ENCODE results near the gene GBX2.

GBX2 gene

GRCh38 chr2:236208019-236208926, 40.1 kb upstream of the GBX2 start:
- WGBS: 86% methylated on average over 27 of the region's 28 CpGs
- Histone ChIP-seq H3K4me1 (ENCODE audit: insufficient read depth, low read length) (no peaks in the 10 kb centered on the region), H3K27me3 (ENCODE audit: insufficient read depth, low read length) (no peaks in the 10 kb centered on the region), H3K9me3 (ENCODE audit: insufficient read depth, low read depth, low read length) (no peaks in the 10 kb centered on the region), H3K36me3 (ENCODE audit: insufficient read depth, low read length) (no peaks in the 10 kb centered on the region), H3K9ac (ENCODE audit: low read depth, low read length) (no peak overlapping the region), H3K4me3 (ENCODE audit: low read length) (no peak overlapping the region), H3K27ac (ENCODE audit: low read depth, low read length) (no peak overlapping the region)

- H3K4me1 ChIP-seq (ENCODE audit: insufficient read depth, low read length): no peaks in the 10 kb centered on the region
- no peaks in the 10 kb centered on the region for H3K9me3 ChIP-seq (ENCODE audit: insufficient read depth, low read depth, low read length)
- no peaks in the 10 kb centered on the region for H3K27me3 ChIP-seq (ENCODE audit: insufficient read depth, low read length)
- no peak overlapping the region for H3K27ac ChIP-seq (ENCODE audit: low read depth, low read length)
- WGBS: 91% methylated on average over 11 of the region's 11 CpGs
- no peak overlapping the region for H3K4me3 ChIP-seq (ENCODE audit: low read length)
- no peak overlapping the region for H3K9ac ChIP-seq (ENCODE audit: low read depth, low read length)
- no peaks in the 10 kb centered on the region for H3K36me3 ChIP-seq (ENCODE audit: insufficient read depth, low read length)
Observed at GRCh38 chr2:236207472-236207871, 39.3 kb upstream of the GBX2 start.

- H3K4me3 ChIP-seq (ENCODE audit: low read length): no peak overlapping the region
- no peaks in the 10 kb centered on the region for H3K36me3 ChIP-seq (ENCODE audit: insufficient read depth, low read length)
- H3K9ac ChIP-seq (ENCODE audit: low read depth, low read length): no peak overlapping the region
- no peaks in the 10 kb centered on the region for H3K9me3 ChIP-seq (ENCODE audit: insufficient read depth, low read depth, low read length)
- H3K4me1 ChIP-seq (ENCODE audit: insufficient read depth, low read length): no peaks in the 10 kb centered on the region
- WGBS: 93% methylated on average over 2 of the region's 2 CpGs
- H3K27me3 ChIP-seq (ENCODE audit: insufficient read depth, low read length): no peaks in the 10 kb centered on the region
- no peak overlapping the region for H3K27ac ChIP-seq (ENCODE audit: low read depth, low read length)
Observed at GRCh38 chr2:236205867-236206645, 37.9 kb upstream of the GBX2 start.

- WGBS: 95% methylated on average over 5 of the region's 5 CpGs
- Histone ChIP-seq H3K4me3 (ENCODE audit: low read length) (no peak overlapping the region), H3K9me3 (ENCODE audit: insufficient read depth, low read depth, low read length) (no peaks in the 10 kb centered on the region), H3K4me1 (ENCODE audit: insufficient read depth, low read length) (no peaks in the 10 kb centered on the region), H3K27ac (ENCODE audit: low read depth, low read length) (no peak overlapping the region), H3K27me3 (ENCODE audit: insufficient read depth, low read length) (no peaks in the 10 kb centered on the region), H3K36me3 (ENCODE audit: insufficient read depth, low read length) (no peaks in the 10 kb centered on the region), H3K9ac (ENCODE audit: low read depth, low read length) (no peak overlapping the region)
Observed at GRCh38 chr2:236204953-236205352, 36.8 kb upstream of the GBX2 start.

- no peaks in the 10 kb centered on the region for H3K9me3 ChIP-seq (ENCODE audit: insufficient read depth, low read depth, low read length)
- WGBS: 79% methylated on average over 7 of the region's 7 CpGs
Observed at GRCh38 chr2:236200378-236200777, 32.2 kb upstream of the GBX2 start.

GRCh38 chr2:236196366-236196765, 28.2 kb upstream of the GBX2 start:
- Histone ChIP-seq H3K36me3 (ENCODE audit: insufficient read depth, low read length) (no peaks in the 10 kb centered on the region), H3K4me1 (ENCODE audit: insufficient read depth, low read length) (no peaks in the 10 kb centered on the region), H3K9ac (ENCODE audit: low read depth, low read length) (no peak overlapping the region), H3K27ac (ENCODE audit: low read depth, low read length) (no peak overlapping the region), H3K4me3 (ENCODE audit: low read length) (no peak overlapping the region), H3K9me3 (ENCODE audit: insufficient read depth, low read depth, low read length) (no peaks in the 10 kb centered on the region), H3K27me3 (ENCODE audit: insufficient read depth, low read length) (no peaks in the 10 kb centered on the region)
- WGBS: 85% methylated on average over 7 of the region's 7 CpGs

More at GRCh38 chr2:236200378-236200777, 32.2 kb upstream of the GBX2 start:
- Histone ChIP-seq H3K27ac (ENCODE audit: low read depth, low read length) (no peak overlapping the region), H3K27me3 (ENCODE audit: insufficient read depth, low read length) (no peaks in the 10 kb centered on the region), H3K4me1 (ENCODE audit: insufficient read depth, low read length) (no peaks in the 10 kb centered on the region), H3K36me3 (ENCODE audit: insufficient read depth, low read length) (no peaks in the 10 kb centered on the region), H3K9ac (ENCODE audit: low read depth, low read length) (no peak overlapping the region), H3K4me3 (ENCODE audit: low read length) (no peak overlapping the region)

GRCh38 chr2:236195726-236196125, 27.5 kb upstream of the GBX2 start:
- Histone ChIP-seq H3K27me3 (ENCODE audit: insufficient read depth, low read length) (no peaks in the 10 kb centered on the region), H3K9ac (ENCODE audit: low read depth, low read length) (no peak overlapping the region), H3K9me3 (ENCODE audit: insufficient read depth, low read depth, low read length) (no peaks in the 10 kb centered on the region), H3K4me1 (ENCODE audit: insufficient read depth, low read length) (no peaks in the 10 kb centered on the region), H3K4me3 (ENCODE audit: low read length) (no peak overlapping the region), H3K36me3 (ENCODE audit: insufficient read depth, low read length) (no peaks in the 10 kb centered on the region), H3K27ac (ENCODE audit: low read depth, low read length) (no peak overlapping the region)
- WGBS: 94% methylated on average over 12 of the region's 12 CpGs

GRCh38 chr2:236194786-236195185, 26.6 kb upstream of the GBX2 start:
- Histone ChIP-seq H3K27me3 (ENCODE audit: insufficient read depth, low read length) (no peaks in the 10 kb centered on the region), H3K27ac (ENCODE audit: low read depth, low read length) (no peak overlapping the region), H3K9ac (ENCODE audit: low read depth, low read length) (no peak overlapping the region), H3K4me3 (ENCODE audit: low read length) (no peak overlapping the region), H3K36me3 (ENCODE audit: insufficient read depth, low read length) (no peaks in the 10 kb centered on the region), H3K9me3 (ENCODE audit: insufficient read depth, low read depth, low read length) (no peaks in the 10 kb centered on the region), H3K4me1 (ENCODE audit: insufficient read depth, low read length) (no peaks in the 10 kb centered on the region)
- 96% methylated on average over 12 of the region's 12 CpGs for WGBS

- H3K27ac ChIP-seq (ENCODE audit: low read depth, low read length): no peak overlapping the region
- no peaks in the 10 kb centered on the region for H3K4me1 ChIP-seq (ENCODE audit: insufficient read depth, low read length)
- H3K9ac ChIP-seq (ENCODE audit: low read depth, low read length): no peak overlapping the region
- WGBS: 86% methylated on average over 10 of the region's 10 CpGs
- no peaks in the 10 kb centered on the region for H3K9me3 ChIP-seq (ENCODE audit: insufficient read depth, low read depth, low read length)
- H3K27me3 ChIP-seq (ENCODE audit: insufficient read depth, low read length): no peaks in the 10 kb centered on the region
- H3K4me3 ChIP-seq (ENCODE audit: low read length): no peak overlapping the region
- H3K36me3 ChIP-seq (ENCODE audit: insufficient read depth, low read length): no peaks in the 10 kb centered on the region
Observed at GRCh38 chr2:236193026-236193425, 24.8 kb upstream of the GBX2 start.

- Histone ChIP-seq H3K9me3 (ENCODE audit: insufficient read depth, low read depth, low read length) (no peaks in the 10 kb centered on the region), H3K9ac (ENCODE audit: low read depth, low read length) (no peak overlapping the region), H3K36me3 (ENCODE audit: insufficient read depth, low read length) (no peaks in the 10 kb centered on the region), H3K27ac (ENCODE audit: low read depth, low read length) (no peak overlapping the region), H3K4me3 (ENCODE audit: low read length) (no peak overlapping the region), H3K27me3 (ENCODE audit: insufficient read depth, low read length) (no peaks in the 10 kb centered on the region), H3K4me1 (ENCODE audit: insufficient read depth, low read length) (no peaks in the 10 kb centered on the region)
- WGBS: over 99% methylated on average over 2 of the region's 2 CpGs
Observed at GRCh38 chr2:236190674-236191073, 22.5 kb upstream of the GBX2 start.

- WGBS: 94% methylated on average over 4 of the region's 4 CpGs
Observed at GRCh38 chr2:236184701-236185100, 16.5 kb upstream of the GBX2 start.

More at GRCh38 chr2:236184701-236185100, 16.5 kb upstream of the GBX2 start:
- Histone ChIP-seq H3K27me3 (ENCODE audit: insufficient read depth, low read length) (peaks cover 19% of the 10 kb centered on the region), H3K9ac (ENCODE audit: low read depth, low read length) (no peak overlapping the region), H3K9me3 (ENCODE audit: insufficient read depth, low read depth, low read length) (0 out of 2 replicates have a peak, but pooled peaks cover 9% of the 10 kb centered on the region), H3K4me1 (ENCODE audit: insufficient read depth, low read length) (peaks cover 11% of the 10 kb centered on the region), H3K27ac (ENCODE audit: low read depth, low read length) (no peak overlapping the region), H3K36me3 (ENCODE audit: insufficient read depth, low read length) (no peaks in the 10 kb centered on the region), H3K4me3 (ENCODE audit: low read length) (no peak overlapping the region)
